GM18867 (cell line): Measurements from ENCODE around the gene ALG9.

ENCODE experiments used
- ATAC-seq: cut with Tn5 transposase; IDR thresholded peaks from one replicate; pipeline ENCODE4 v1.9.1; 2021; ENCODE audit warnings: mild to moderate bottlenecking, moderate library complexity; ENCODE audit not compliant: unreplicated experiment

Gene ALG9

GRCh38 chr11:111882202-111882601 is 10.8 kb upstream of the ALG9 start:
- no peak for ATAC-seq

- ATAC-seq: peak; percentile 7
Measured at GRCh38 chr11:111879637-111879960, 8.2 kb upstream of the ALG9 start.

GRCh38 chr11:111878849-111879636 is 7.7 kb upstream of the ALG9 start, which contains the start of the genes CFAP68 and FDXACB1:
Gene CFAP68, plus strand, starts transcription at chr11:111879541. Its CDS starts 20 bp downstream, at chr11:111879561.
Gene FDXACB1, minus strand, starts transcription at chr11:111879165. Its CDS starts 33 bp downstream, at chr11:111879132.
- ATAC-seq: peak; percentile 85

GRCh38 chr11:111878385-111878848 is 7.0 kb upstream of the ALG9 start:
- ATAC-seq: peak; percentile 13

GRCh38 chr11:111871693-111872161 is 346 bp upstream of the ALG9 start:
- no peak for ATAC-seq

- ATAC-seq: peak; percentile 7
Measured at GRCh38 chr11:111870522-111870885, 877 bp downstream of the ALG9 start.

GRCh38 chr11:111870113-111870512 is 1.3 kb downstream of the ALG9 start:
- no peak for ATAC-seq

- no peak for ATAC-seq
Measured at GRCh38 chr11:111860257-111860656, 11.1 kb downstream of the ALG9 start.

GRCh38 chr11:111855506-111855905 is 15.9 kb downstream of the ALG9 start:
- no peak for ATAC-seq

GRCh38 chr11:111852103-111852502 is 19.3 kb downstream of the ALG9 start:
- ATAC-seq: no peak

- ATAC-seq: no peak
Measured at GRCh38 chr11:111851636-111852035, 19.7 kb downstream of the ALG9 start.

GRCh38 chr11:111851067-111851466 is 20.3 kb downstream of the ALG9 start:
- ATAC-seq: no peak

- no peak for ATAC-seq
Measured at GRCh38 chr11:111849631-111850030, 21.8 kb downstream of the ALG9 start.

- no peak for ATAC-seq
Measured at GRCh38 chr11:111846636-111847035, 24.7 kb downstream of the ALG9 start.

- ATAC-seq: no peak
Measured at GRCh38 chr11:111846063-111846462, 25.3 kb downstream of the ALG9 start.

GRCh38 chr11:111845276-111846028 is 25.9 kb downstream of the ALG9 start:
- ATAC-seq: no peak

- no peak for ATAC-seq
Measured at GRCh38 chr11:111843661-111844060, 27.7 kb downstream of the ALG9 start.

GRCh38 chr11:111841370-111842053 is 29.9 kb downstream of the ALG9 start:
- peak; percentile 57 for ATAC-seq

- ATAC-seq: no peak
Measured at GRCh38 chr11:111840143-111840542, 31.2 kb downstream of the ALG9 start.

- ATAC-seq: no peak
Measured at GRCh38 chr11:111838054-111838453, 33.3 kb downstream of the ALG9 start.

- ATAC-seq: no peak
Measured at GRCh38 chr11:111837366-111837891, 34.0 kb downstream of the ALG9 start.
